ENCODE data around the gene EXOC4.

EXOC4 gene

GRCh38 chr7:133846203-133846945, 593.5 kb downstream of the EXOC4 start:
- H3K4me3 ChIP-seq (ENCODE audit: low read length): no peak overlapping the region

DNA sequence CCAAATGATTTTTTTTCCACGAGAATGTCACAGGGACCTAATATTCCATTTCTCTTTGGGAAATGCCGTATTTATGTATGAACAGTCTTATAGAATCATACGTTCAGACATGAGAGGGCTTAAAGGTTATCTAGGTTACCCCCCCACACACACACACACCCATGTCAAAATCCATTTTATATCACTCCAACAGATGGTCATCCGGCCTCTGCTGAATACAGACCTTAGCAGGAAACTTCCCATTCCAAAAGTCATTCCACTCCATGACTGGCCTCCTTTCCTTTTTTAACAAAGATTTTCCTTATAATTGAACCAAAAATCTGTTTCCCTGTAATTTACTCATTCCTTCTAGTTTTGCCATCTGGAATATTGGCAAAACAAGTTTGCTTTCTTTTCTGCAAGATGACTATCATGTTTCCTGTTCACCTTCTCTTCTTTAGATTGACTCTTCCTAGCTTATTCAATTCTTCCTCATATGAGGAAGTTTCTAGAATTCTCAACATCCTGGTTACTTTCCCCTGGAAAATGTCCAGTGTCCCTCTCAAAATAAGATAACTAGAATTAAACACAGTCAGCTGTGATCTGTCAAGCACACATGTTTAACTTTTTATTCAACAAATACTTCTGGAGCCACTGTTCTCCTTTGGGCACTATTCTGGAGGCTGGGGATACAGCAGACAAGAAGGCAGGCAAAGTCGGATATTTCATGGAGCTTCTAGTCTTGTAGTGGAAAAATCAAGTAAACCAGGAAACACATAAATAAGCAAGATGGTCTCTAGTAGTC, 597.8 kb downstream of the EXOC4 start:
- H3K4me3 ChIP-seq (ENCODE audit: low read length): no peak overlapping the region
- DNase-seq (ENCODE audit: low read depth): no peak
- TF ChIP-seq, protein P1, sequence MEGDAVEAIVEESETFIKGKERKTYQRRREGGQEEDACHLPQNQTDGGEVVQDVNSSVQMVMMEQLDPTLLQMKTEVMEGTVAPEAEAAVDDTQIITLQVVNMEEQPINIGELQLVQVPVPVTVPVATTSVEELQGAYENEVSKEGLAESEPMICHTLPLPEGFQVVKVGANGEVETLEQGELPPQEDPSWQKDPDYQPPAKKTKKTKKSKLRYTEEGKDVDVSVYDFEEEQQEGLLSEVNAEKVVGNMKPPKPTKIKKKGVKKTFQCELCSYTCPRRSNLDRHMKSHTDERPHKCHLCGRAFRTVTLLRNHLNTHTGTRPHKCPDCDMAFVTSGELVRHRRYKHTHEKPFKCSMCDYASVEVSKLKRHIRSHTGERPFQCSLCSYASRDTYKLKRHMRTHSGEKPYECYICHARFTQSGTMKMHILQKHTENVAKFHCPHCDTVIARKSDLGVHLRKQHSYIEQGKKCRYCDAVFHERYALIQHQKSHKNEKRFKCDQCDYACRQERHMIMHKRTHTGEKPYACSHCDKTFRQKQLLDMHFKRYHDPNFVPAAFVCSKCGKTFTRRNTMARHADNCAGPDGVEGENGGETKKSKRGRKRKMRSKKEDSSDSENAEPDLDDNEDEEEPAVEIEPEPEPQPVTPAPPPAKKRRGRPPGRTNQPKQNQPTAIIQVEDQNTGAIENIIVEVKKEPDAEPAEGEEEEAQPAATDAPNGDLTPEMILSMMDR (IDR thresholded peaks at IDR 0.05; ENCODE audit: insufficient read depth, low read depth, low read length, missing control alignments): no peak

More at GRCh38 chr7:133846203-133846945, 593.5 kb downstream of the EXOC4 start:
- no peak for DNase-seq (ENCODE audit: low read depth)
- TF ChIP-seq, protein P1 (IDR thresholded peaks at IDR 0.05; ENCODE audit: insufficient read depth, low read depth, low read length, missing control alignments): no peak

DNA sequence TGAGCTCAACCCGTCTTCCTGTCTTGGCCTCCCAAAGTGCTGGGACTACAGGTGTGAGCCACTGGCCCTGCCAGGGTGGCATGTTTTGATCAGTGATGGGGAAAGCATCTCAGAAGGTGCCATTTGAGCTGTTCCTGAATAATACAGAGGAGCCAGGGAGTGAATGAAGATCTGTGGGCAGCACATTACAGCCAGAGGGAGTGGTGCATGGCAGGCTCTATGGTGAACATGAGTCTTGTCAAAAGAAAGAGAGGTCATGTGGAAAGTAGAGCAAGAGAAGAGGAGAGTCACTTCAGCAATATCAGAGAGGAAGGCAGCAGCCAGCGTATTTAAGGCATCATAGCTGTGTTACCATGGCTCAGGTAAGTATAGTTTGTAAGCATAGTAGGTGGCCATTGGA, 598.5 kb downstream of the EXOC4 start:
- no peak overlapping the region for H3K4me3 ChIP-seq (ENCODE audit: low read length)
- peak; percentile 20 for DNase-seq (ENCODE audit: low read depth)
- TF ChIP-seq, protein P1 (IDR thresholded peaks at IDR 0.05; ENCODE audit: insufficient read depth, low read depth, low read length, missing control alignments): no peak

DNA sequence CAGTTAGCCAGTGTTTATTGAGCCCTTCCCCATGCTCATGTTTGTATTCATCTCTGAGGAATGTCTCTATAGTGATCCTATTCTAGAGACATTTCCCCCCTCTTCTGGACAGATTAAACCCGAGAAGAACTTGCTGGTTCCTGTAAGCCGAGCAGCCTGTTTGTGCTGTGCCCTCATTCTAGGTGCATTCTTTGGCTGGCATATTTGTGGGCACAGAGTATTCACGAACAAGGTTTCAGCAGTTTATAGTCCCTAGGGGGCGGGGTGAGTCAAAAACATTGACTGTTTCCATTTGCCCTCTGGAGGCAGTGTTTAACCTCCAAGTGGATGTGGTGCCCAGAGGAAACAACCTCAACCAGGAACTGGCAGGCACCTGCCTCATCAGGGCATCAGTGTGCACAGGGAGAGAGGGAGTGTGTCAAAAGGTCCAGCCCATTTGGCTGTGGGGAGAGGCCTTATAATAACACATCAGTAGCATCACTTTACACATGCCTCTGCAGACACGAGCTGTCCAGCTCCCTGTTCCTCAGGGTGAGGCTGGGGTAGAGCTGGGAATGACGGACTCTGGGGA, 600.9 kb downstream of the EXOC4 start:
- peak; percentile 96 for DNase-seq (ENCODE audit: low read depth)
- H3K4me3 ChIP-seq (ENCODE audit: low read length): no peak overlapping the region
- TF ChIP-seq, protein P1 (IDR thresholded peaks at IDR 0.05; ENCODE audit: insufficient read depth, low read depth, low read length, missing control alignments): peak; percentile 65

DNA sequence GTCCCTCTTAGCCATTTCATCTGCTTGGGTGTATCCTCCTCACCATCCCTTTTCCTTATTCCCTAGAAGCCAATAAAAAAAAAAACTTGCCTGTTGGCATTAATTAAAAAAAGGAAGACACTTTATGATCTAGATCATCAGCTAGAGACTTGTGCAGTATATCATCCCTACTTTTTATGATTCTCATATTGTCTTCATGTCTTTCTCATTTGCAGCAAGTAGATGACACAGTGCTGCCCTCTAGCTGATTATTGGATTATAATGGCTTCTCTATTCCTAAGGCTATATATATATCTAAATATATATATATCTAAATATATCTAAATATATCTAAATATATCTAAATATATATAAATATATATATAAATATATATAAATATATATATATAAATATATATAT, 601.9 kb downstream of the EXOC4 start:
- TF ChIP-seq, protein P1 (IDR thresholded peaks at IDR 0.05; ENCODE audit: insufficient read depth, low read depth, low read length, missing control alignments): peak; percentile 42
- peak; percentile 70 for DNase-seq (ENCODE audit: low read depth)
- no peak overlapping the region for H3K4me3 ChIP-seq (ENCODE audit: low read length)

DNA sequence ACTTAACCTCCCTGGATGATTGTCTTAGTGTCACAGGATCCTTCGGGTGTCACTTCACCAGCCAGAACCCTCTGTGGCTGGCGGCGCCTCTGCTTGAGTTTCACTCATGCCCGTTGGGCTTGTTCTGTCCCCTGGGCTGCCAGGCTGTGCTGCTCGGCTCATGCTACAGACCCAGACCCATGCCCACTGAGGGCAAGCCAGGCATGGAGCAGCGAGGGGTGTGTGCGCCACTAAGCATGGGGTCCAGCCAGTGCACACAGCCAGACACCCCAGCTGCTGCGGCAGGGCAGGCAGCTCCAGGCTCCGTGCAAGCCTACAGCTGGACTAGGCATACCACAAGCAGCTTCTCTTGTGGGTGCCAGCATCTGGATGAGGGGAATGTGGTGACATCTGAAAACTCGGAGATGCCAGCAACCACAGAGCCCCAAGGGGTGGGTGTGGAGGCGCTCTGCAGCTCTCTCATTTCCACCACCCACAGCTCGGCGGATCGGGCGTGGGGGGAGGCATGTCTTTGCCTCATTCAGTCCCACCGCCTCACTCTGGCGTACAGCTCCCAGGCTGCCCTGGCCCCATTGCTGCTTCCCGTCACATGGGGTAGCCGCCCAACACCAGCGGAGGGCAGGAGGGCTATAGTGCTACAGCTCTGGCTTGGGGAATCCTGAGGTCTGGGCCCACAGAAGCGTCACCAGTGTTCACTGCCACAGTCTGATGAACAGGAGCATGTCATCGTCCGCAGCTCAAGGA, 604.7 kb downstream of the EXOC4 start:
- DNase-seq (ENCODE audit: low read depth): no peak
- no peak overlapping the region for H3K4me3 ChIP-seq (ENCODE audit: low read length)
- TF ChIP-seq, protein P1 (IDR thresholded peaks at IDR 0.05; ENCODE audit: insufficient read depth, low read depth, low read length, missing control alignments): no peak
